ENCODE results near the gene VAV3.

DNA sequence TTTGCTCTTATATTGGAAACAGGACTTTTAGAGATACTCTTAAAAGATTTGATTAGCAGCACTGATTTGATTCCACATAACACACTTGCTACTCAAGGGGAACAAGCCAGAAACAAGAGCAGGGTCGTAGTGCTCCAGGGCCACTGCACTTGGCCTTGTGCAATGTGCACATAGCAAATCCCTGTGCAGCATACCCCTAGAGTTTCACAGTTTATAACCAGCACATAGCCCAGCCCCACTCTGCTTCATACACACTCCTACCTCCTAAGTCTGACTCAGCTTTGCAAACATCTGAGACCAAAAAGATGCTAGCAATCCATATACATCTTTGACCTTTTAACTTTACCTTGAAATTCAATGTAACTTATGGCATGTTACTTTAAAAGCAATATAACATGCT, 157.6 kb downstream of the VAV3 start:
- TF ChIP-seq, protein P1, sequence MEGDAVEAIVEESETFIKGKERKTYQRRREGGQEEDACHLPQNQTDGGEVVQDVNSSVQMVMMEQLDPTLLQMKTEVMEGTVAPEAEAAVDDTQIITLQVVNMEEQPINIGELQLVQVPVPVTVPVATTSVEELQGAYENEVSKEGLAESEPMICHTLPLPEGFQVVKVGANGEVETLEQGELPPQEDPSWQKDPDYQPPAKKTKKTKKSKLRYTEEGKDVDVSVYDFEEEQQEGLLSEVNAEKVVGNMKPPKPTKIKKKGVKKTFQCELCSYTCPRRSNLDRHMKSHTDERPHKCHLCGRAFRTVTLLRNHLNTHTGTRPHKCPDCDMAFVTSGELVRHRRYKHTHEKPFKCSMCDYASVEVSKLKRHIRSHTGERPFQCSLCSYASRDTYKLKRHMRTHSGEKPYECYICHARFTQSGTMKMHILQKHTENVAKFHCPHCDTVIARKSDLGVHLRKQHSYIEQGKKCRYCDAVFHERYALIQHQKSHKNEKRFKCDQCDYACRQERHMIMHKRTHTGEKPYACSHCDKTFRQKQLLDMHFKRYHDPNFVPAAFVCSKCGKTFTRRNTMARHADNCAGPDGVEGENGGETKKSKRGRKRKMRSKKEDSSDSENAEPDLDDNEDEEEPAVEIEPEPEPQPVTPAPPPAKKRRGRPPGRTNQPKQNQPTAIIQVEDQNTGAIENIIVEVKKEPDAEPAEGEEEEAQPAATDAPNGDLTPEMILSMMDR (IDR thresholded peaks at IDR 0.05; ENCODE audit: low read depth, low read length, poor library complexity, severe bottlenecking): no peak
- TF ChIP-seq EZH2phosphoT487 (IDR thresholded peaks at IDR 0.05; ENCODE audit: borderline replicate concordance, low read length): no peak
